SK-N-SH (cell line): ENCODE data around the gene MYRF. TPM values are rescaled to one million over a fixed set of nuclear protein-coding genes. Genes with fewer than 3 reads are reported as not detected.

Source experiments
- CTCF ChIA-PET: fragments of 300-600, 350-600 bp; formaldehyde crosslinking; extraction: SDS; loops from one replicate; lab custom pipeline; 2021; lab: Yijun Ruan, JAX
- POLR2A ChIA-PET: fragments of 350-600 bp; sonication (Branson Sonifier 250); formaldehyde crosslinking; extraction: SDS; loops from one replicate; lab custom pipeline; 2020; ENCODE audit warnings: antibody characterized with exemption, inconsistent platforms; lab: Yijun Ruan, JAX
- DNase-seq: peaks from one replicate; pipeline ENCODE4 v3.0.0; 2012
- H2AFZ ChIP-seq: fragments of 200-600 bp; sonication (generic); 2 replicates; pipeline ENCODE4 v1.8.1; 2016; ENCODE audit warnings: antibody characterized with exemption, mild to moderate bottlenecking, low read depth
- H3F3A ChIP-seq: fragments of 200-600 bp; sonication (generic); replicated peaks from 2 replicates; pipeline ENCODE3; 2016; ENCODE audit warnings: antibody characterized with exemption, mild to moderate bottlenecking; ENCODE audit not compliant: insufficient read depth
- H3K27ac ChIP-seq, 2 experiments: fragments of 200-500 bp in 1 of 2; fragments of 200-600 bp in 1 of 2; sonication (Bioruptor generic) in 1 of 2; sonication (generic), shearing (Covaris generic) in 1 of 2; 2 replicates each; pipeline versions ENCODE4 v1.5.1 to v1.6.1; 2014 to 2016; ENCODE audit warnings: low read depth in 2 of 2, inconsistent platforms in 1 of 2, low read length in 1 of 2, mild to moderate bottlenecking in 1 of 2, mixed read lengths in 1 of 2
- H3K27me3 ChIP-seq: fragments of 200-600 bp; sonication (generic), shearing (Covaris generic); 2 replicates; pipeline ENCODE4 v1.6.1; 2016; ENCODE audit warnings: mixed run types; ENCODE audit not compliant: insufficient read depth
- H3K36me3 ChIP-seq, 2 experiments: fragments of 200-500 bp in 1 of 2; fragments of 200-600 bp in 1 of 2; sonication (Bioruptor generic) in 1 of 2; sonication (generic) in 1 of 2; replicated peaks in 1 of 2; 2 replicates each; pipeline versions ENCODE3 to v1.5.1; 2014 to 2016; ENCODE audit warnings: low read length in 1 of 2, mild to moderate bottlenecking in 1 of 2; ENCODE audit not compliant: insufficient read depth in 2 of 2, control insufficient read depth in 1 of 2
- H3K4me1 ChIP-seq, 2 experiments: fragments of 200-500 bp in 1 of 2; fragments of 200-600 bp in 1 of 2; sonication (Bioruptor generic) in 1 of 2; sonication (generic), shearing (Covaris generic) in 1 of 2; 2 replicates each; pipeline versions ENCODE4 v1.5.1 to v1.6.1; 2014 to 2016; ENCODE audit warnings: low read depth in 1 of 2, low read length in 1 of 2, mixed run types in 1 of 2; ENCODE audit not compliant: insufficient read depth in 2 of 2, control insufficient read depth in 1 of 2
- H3K4me2 ChIP-seq: fragments of 200-600 bp; sonication (generic), shearing (Covaris generic); 2 replicates; pipeline ENCODE4 v1.6.1; 2017; ENCODE audit warnings: mixed run types
- H3K4me3 ChIP-seq, 2 experiments: fragments of 200-500 bp in 1 of 2; fragments of 200-600 bp in 1 of 2; sonication (Bioruptor generic) in 1 of 2; sonication (generic), shearing (Covaris generic) in 1 of 2; 2 replicates each; pipeline versions ENCODE4 v1.5.1 to v1.8.1; 2014 to 2016; ENCODE audit warnings: low read depth in 2 of 2, inconsistent platforms in 1 of 2, low read length in 1 of 2, mild to moderate bottlenecking in 1 of 2, mixed read lengths in 1 of 2, moderate library complexity in 1 of 2
- H3K79me2 ChIP-seq: fragments of 200-600 bp; sonication (generic); 2 replicates; pipeline ENCODE4 v1.8.1; 2017; ENCODE audit warnings: mild to moderate bottlenecking; ENCODE audit not compliant: insufficient read depth
- H3K9ac ChIP-seq: fragments of 200-600 bp; sonication (generic); 2 replicates; pipeline ENCODE4 v1.6.1; 2017; ENCODE audit warnings: mixed run types
- H3K9me2 ChIP-seq: fragments of 200-600 bp; sonication (generic); 2 replicates; pipeline ENCODE4 v1.6.1; 2017; ENCODE audit warnings: mixed run types
- H3K9me3 ChIP-seq: fragments of 200-600 bp; sonication (generic); 2 replicates; pipeline ENCODE4 v1.6.1; 2017; ENCODE audit warnings: mixed run types, mild to moderate bottlenecking, moderate library complexity
- H4K20me1 ChIP-seq: fragments of 200-600 bp; sonication (generic); 2 replicates; pipeline ENCODE4 v1.6.1; 2017; ENCODE audit warnings: mild to moderate bottlenecking, mixed run types; ENCODE audit not compliant: insufficient read depth
- ELF1 ChIP-seq: IDR thresholded peaks from 2 replicates; pipeline ENCODE4 v1.4.0; 2012
- GATA2 ChIP-seq: sonication (generic); formaldehyde crosslinking; IDR thresholded peaks from 2 replicates; pipeline ENCODE4 v1.5.0; 2020; ENCODE audit warnings: mild to moderate bottlenecking, missing genetic modification reagents
- JUND ChIP-seq: IDR thresholded peaks from 2 replicates; pipeline ENCODE4 v1.4.0; 2012
- NRF1 ChIP-seq: IDR thresholded peaks from 2 replicates; pipeline ENCODE4 v1.6.1; 2012; ENCODE audit warnings: low read depth, mild to moderate bottlenecking, low read length
- PBX3 ChIP-seq: IDR thresholded peaks from 2 replicates; pipeline ENCODE4; 2012
- POLR2AphosphoS5 ChIP-seq: IDR thresholded peaks from 2 replicates; pipeline ENCODE4 v1.6.1; 2012; ENCODE audit warnings: low read depth, low read length
- RCOR1 ChIP-seq: fragments of 150-350 bp; IDR thresholded peaks from 2 replicates; pipeline ENCODE4 v1.6.1; 2017; ENCODE audit warnings: antibody characterized with exemption, low read length
- REST ChIP-seq: IDR thresholded peaks from 2 replicates; pipeline ENCODE4 v1.6.1; 2012; ENCODE audit warnings: mild to moderate bottlenecking, low read depth, low read length, moderate library complexity
- RXRA ChIP-seq: IDR thresholded peaks from 2 replicates; pipeline ENCODE4 v1.4.0; 2012; ENCODE audit warnings: low read depth, mild to moderate bottlenecking, borderline replicate concordance
- SIN3A ChIP-seq: IDR thresholded peaks from 2 replicates; pipeline ENCODE4 v1.6.1; 2012; ENCODE audit warnings: low read depth, mild to moderate bottlenecking, low read length, moderate library complexity, borderline replicate concordance
- TAF1 ChIP-seq: IDR thresholded peaks from 2 replicates; pipeline ENCODE4 v1.6.1; 2012; ENCODE audit warnings: low read depth, mild to moderate bottlenecking, low read length, moderate library complexity, borderline replicate concordance
- WGBS: methylation state at CpG from one replicate; pipeline ENCODE4 v1.1.6; 2017; ENCODE audit warnings: low lambda C conversion rate; 5-methylcytosine and 5-hydroxymethylcytosine counted together
- polyA plus RNA-seq, 3 experiments: library from polyadenylated mRNA; depleted of rRNA; stranded (reverse); fragments of >200 nt; gene quantifications; 2 replicates each; pipeline ENCODE4 v1.2.3, GENCODE V29; 2012

Gene MYRF
- polyA plus RNA-seq, 1 of the 3 experiments (the other 2 are of a cell fraction), result 2.8 TPM

- no peak overlapping the region for H2AFZ ChIP-seq
- WGBS, result 52% methylated on average over 15 of the region's 15 CpGs
- ChIA-PET POLR2A (no interaction called here), CTCF (interaction anchor here (1.2 to 14.3 kb wide), 5 partner anchors 14 to 345 kb away, joined by 3 to 140 read pairs (median 6); no protein-coding TSS in a partner anchor)
- no peak overlapping the region for H3K4me3 ChIP-seq
- no peaks in the 10 kb centered on the region for H3K9me2 ChIP-seq
- peak; percentile 79 for DNase-seq
- no peaks in the 10 kb centered on the region for H3F3A ChIP-seq
- no peaks in the 10 kb centered on the region for H4K20me1 ChIP-seq
- TF ChIP-seq POLR2AphosphoS5, result no peak
- no peak for TF ChIP-seq ELF1
- no peak for TF ChIP-seq REST
- TF ChIP-seq NRF1, result no peak
- TF ChIP-seq RXRA, result no peak
- no peak for TF ChIP-seq SIN3A
- TF ChIP-seq JUND, result no peak
- no peak for TF ChIP-seq PBX3
- no peak overlapping the region for H3K27ac ChIP-seq
- no peak overlapping the region for H3K4me2 ChIP-seq
- no peak overlapping the region for H3K9ac ChIP-seq
- H3K79me2 ChIP-seq, result no peaks in the 10 kb centered on the region
- H3K9me3 ChIP-seq, result no peaks in the 10 kb centered on the region
- H3K27me3 ChIP-seq, result no peaks in the 10 kb centered on the region
- no peaks in the 10 kb centered on the region for H3K36me3 ChIP-seq
- peaks cover 0 to 20% of the 10 kb centered on the region in 2 experiments; a peak in 2 of 4 replicates for H3K4me1 ChIP-seq
These were observed 10.4 kb downstream of the MYRF start for GRCh38 chr11:61762798-61763197.

GRCh38 chr11:61763930-61764605 lies 11.6 kb downstream of the MYRF start:
- TF ChIP-seq ELF1 (no peak), RCOR1 (no peak), POLR2AphosphoS5 (no peak), TAF1 (no peak), JUND (no peak), GATA2 (CRISPR knock-in tag) (no peak)
- H4K20me1 ChIP-seq, result no peaks in the 10 kb centered on the region
- POLR2A ChIA-PET, result interaction anchor here (1.0 kb wide), 1 partner anchor 16 kb away, joined by 3 read pairs; no protein-coding TSS in a partner anchor
- no peak overlapping the region for H3K27ac ChIP-seq
- H3K79me2 ChIP-seq, result no peaks in the 10 kb centered on the region
- no peak overlapping the region for H3K9ac ChIP-seq
- no peaks in the 10 kb centered on the region for H3K9me2 ChIP-seq
- H3F3A ChIP-seq, result no peaks in the 10 kb centered on the region
- WGBS, result 93% methylated on average over 8 of the region's 23 CpGs
- H3K4me2 ChIP-seq, result no peak overlapping the region
- no peak for DNase-seq
- CTCF ChIA-PET, result interaction anchor here (0.6 to 14.3 kb wide), 13 partner anchors 11 to 344 kb away, joined by 3 to 140 read pairs (median 3); partner anchors contain the start of genes MYRF and TMEM258
- H3K4me3 ChIP-seq, result no peak overlapping the region
- H3K36me3 ChIP-seq, result no peaks in the 10 kb centered on the region
- no peak overlapping the region for H2AFZ ChIP-seq
- H3K9me3 ChIP-seq, result no peaks in the 10 kb centered on the region
- no peaks in the 10 kb centered on the region for H3K27me3 ChIP-seq
- H3K4me1 ChIP-seq, result peaks cover 0 to 30% of the 10 kb centered on the region in 2 experiments; a peak in 2 of 4 replicates
